Measurements from ENCODE around the gene OGG1.

The OGG1 gene

GRCh38 chr3:9760779-9761505, 11.2 kb downstream of the OGG1 start:
- TF ChIP-seq CTCF (IDR thresholded peaks at IDR 0.05; ENCODE audit: insufficient read depth, low read depth, low read length, missing control alignments): no peak
- H3K4me3 ChIP-seq (ENCODE audit: low read depth, low read length): no peak overlapping the region
- no peak for DNase-seq (ENCODE audit: low read depth)

DNA sequence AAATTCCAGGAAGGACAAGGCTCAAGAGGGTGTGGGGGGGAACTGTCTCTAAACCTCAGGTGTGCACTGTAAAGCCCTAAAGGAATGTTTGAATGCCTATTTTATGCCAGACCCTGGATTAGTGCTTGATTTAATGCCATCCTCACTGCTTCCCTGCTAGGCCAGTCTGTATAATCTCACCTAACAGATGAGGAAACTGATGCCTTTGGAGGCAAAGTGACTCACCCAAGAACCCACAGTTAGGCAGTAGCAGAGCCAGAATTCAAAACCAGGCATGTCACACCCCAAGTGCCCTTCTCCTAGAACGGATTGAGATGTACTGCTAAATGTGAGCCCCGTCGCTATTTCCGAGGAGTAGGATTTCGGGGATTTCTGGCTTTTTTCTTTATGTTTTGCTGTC, 12.2 kb downstream of the OGG1 start:
- no peak overlapping the region for H3K4me3 ChIP-seq (ENCODE audit: low read depth, low read length)
- no peak for DNase-seq (ENCODE audit: low read depth)
- no peak for TF ChIP-seq CTCF (IDR thresholded peaks at IDR 0.05; ENCODE audit: insufficient read depth, low read depth, low read length, missing control alignments)

- DNase-seq (ENCODE audit: low read depth): no peak
- H3K4me3 ChIP-seq (ENCODE audit: low read depth, low read length): no peak overlapping the region
- TF ChIP-seq CTCF (IDR thresholded peaks at IDR 0.05; ENCODE audit: insufficient read depth, low read depth, low read length, missing control alignments): no peak
These were observed 13.1 kb downstream of the OGG1 start for GRCh38 chr3:9762871-9763270.

GRCh38 chr3:9765865-9766264, 16.1 kb downstream of the OGG1 start:
- no peak for DNase-seq (ENCODE audit: low read depth)
- no peak overlapping the region for H3K4me3 ChIP-seq (ENCODE audit: low read depth, low read length)
- TF ChIP-seq CTCF (IDR thresholded peaks at IDR 0.05; ENCODE audit: insufficient read depth, low read depth, low read length, missing control alignments): no peak

DNA sequence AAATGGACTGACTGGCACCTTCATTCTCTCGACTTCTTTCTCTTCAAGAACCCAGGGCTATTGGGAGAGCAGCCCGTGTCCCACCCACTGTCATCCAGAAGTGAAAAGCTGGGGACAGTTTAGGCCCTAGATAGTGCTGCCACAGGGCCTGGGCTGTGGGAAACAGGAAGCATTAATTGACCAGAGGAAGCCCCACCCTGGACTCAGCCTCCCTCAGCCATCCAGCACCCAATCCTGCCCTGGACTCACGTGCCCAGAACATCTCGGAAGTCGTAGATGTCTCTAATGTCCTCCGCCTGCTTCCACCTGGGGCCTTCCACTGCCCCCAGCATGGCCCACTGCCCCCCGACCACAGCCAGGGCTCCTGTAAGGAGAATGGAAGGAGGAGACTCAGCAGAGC, 17.7 kb downstream of the OGG1 start:
- DNase-seq (ENCODE audit: low read depth): no peak
- H3K4me3 ChIP-seq (ENCODE audit: low read depth, low read length): no peak overlapping the region
- no peak for TF ChIP-seq CTCF (IDR thresholded peaks at IDR 0.05; ENCODE audit: insufficient read depth, low read depth, low read length, missing control alignments)

DNA sequence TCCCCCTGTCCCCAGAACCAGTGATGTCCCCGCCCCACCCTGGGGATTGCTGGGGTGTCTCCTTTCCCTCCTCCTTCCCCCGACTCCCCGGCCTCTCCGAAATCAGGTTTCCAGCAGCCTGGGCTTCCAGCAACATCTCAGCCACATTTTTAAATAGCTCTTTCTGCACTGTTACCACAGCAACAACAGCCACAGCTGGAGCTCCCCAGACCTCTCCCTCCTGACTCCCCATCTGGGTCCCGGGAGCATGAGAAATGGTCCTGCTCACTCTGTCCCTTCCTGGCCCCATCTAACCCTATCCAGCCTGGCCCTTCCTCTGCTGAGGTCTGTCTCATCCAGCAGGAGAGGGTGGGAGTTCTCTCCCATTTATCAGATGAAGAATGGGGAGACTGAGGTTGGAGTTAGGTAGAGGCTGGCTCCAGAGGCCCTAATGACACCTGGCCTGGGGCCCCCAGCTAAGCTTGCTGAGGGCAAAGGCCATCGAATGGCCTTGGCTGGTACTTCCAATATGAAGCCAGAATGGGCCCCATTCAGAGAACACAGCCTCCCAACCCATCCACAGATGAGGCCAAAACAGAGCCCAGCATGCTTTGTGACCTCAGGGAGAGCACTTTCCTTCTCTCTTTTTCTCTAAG, 18.5 kb downstream of the OGG1 start:
- TF ChIP-seq CTCF (IDR thresholded peaks at IDR 0.05; ENCODE audit: insufficient read depth, low read depth, low read length, missing control alignments): no peak
- no peak for DNase-seq (ENCODE audit: low read depth)
- no peak overlapping the region for H3K4me3 ChIP-seq (ENCODE audit: low read depth, low read length)
